ENCODE results near the gene CNTNAP5. TPM values are rescaled to one million over a fixed set of nuclear protein-coding genes. Genes with fewer than 3 reads are reported as not detected.

The CNTNAP5 gene
- total and polyA plus RNA-seq, 2 donors from 2014 or later: 0.50 TPM; not detected in 1

GRCh38 chr2:124566518-124566970 lies 541.5 kb downstream of the CNTNAP5 start:
- H3K27me3 ChIP-seq (ENCODE audit: control insufficient read depth, insufficient read depth, low read length): no peaks in the 10 kb centered on the region
- no peak overlapping the region for H3K27ac ChIP-seq (ENCODE audit: low read depth in 2 of 2, low read length in 2 of 2)
- H3K4me1 ChIP-seq (ENCODE audit: control insufficient read depth in 2 of 3, insufficient read depth in 2 of 3, low read depth in 1 of 3, low read length in 3 of 3): no peaks in the 10 kb centered on the region
- H3K36me3 ChIP-seq (ENCODE audit: control insufficient read depth in 2 of 3, insufficient read depth in 3 of 3, low read length in 3 of 3): no peaks in the 10 kb centered on the region
- no peaks in the 10 kb centered on the region for H3K9me3 ChIP-seq (ENCODE audit: control insufficient read depth in 2 of 3, insufficient read depth in 1 of 3, low read length in 3 of 3)
- no peak overlapping the region for H3K4me3 ChIP-seq (ENCODE audit: low read length in 3 of 3)
- FAIRE-seq: no peak
- intact Hi-C loops (cut with DNase I): no loop called here
- H3K9ac ChIP-seq (ENCODE audit: low read length in 3 of 3): no peak overlapping the region
- no peak for TF ChIP-seq CTCF (IDR thresholded peaks at IDR 0.05; ENCODE audit: borderline replicate concordance, extremely low read depth, insufficient read depth)
- DNase-seq: no peak

- Histone ChIP-seq H3K4me1 (ENCODE audit: control insufficient read depth in 2 of 3, insufficient read depth in 2 of 3, low read depth in 1 of 3, low read length in 3 of 3) (no peaks in the 10 kb centered on the region), H3K9me3 (ENCODE audit: control insufficient read depth in 2 of 3, insufficient read depth in 1 of 3, low read length in 3 of 3) (no peaks in the 10 kb centered on the region), H3K4me3 (ENCODE audit: low read length in 3 of 3) (no peak overlapping the region), H3K27me3 (ENCODE audit: control insufficient read depth, insufficient read depth, low read length) (no peaks in the 10 kb centered on the region), H3K9ac (ENCODE audit: low read length in 3 of 3) (no peak overlapping the region), H3K27ac (ENCODE audit: low read depth in 2 of 2, low read length in 2 of 2) (no peak overlapping the region), H3K36me3 (ENCODE audit: control insufficient read depth in 2 of 3, insufficient read depth in 3 of 3, low read length in 3 of 3) (no peaks in the 10 kb centered on the region)
- no peak for FAIRE-seq
- TF ChIP-seq CTCF (IDR thresholded peaks at IDR 0.05; ENCODE audit: borderline replicate concordance, extremely low read depth, insufficient read depth): no peak
- DNase-seq: no peak
- intact Hi-C loops (cut with DNase I): no loop called here
These were observed 545.8 kb downstream of the CNTNAP5 start for GRCh38 chr2:124570872-124571271.

- no peak for TF ChIP-seq CTCF (IDR thresholded peaks at IDR 0.05; ENCODE audit: borderline replicate concordance, extremely low read depth, insufficient read depth)
- H3K36me3 ChIP-seq (ENCODE audit: control insufficient read depth in 2 of 3, insufficient read depth in 3 of 3, low read length in 3 of 3): no peaks in the 10 kb centered on the region
- DNase-seq: no peak
- H3K9ac ChIP-seq (ENCODE audit: low read length in 3 of 3): no peak overlapping the region
- no peaks in the 10 kb centered on the region for H3K9me3 ChIP-seq (ENCODE audit: control insufficient read depth in 2 of 3, insufficient read depth in 1 of 3, low read length in 3 of 3)
- intact Hi-C loops (cut with DNase I): no loop called here
- FAIRE-seq: no peak
- no peak overlapping the region for H3K27ac ChIP-seq (ENCODE audit: low read depth in 2 of 2, low read length in 2 of 2)
- H3K4me1 ChIP-seq (ENCODE audit: control insufficient read depth in 2 of 3, insufficient read depth in 2 of 3, low read depth in 1 of 3, low read length in 3 of 3): no peaks in the 10 kb centered on the region
- no peak overlapping the region for H3K4me3 ChIP-seq (ENCODE audit: low read length in 3 of 3)
- H3K27me3 ChIP-seq (ENCODE audit: control insufficient read depth, insufficient read depth, low read length): no peaks in the 10 kb centered on the region
These were observed 546.7 kb downstream of the CNTNAP5 start for GRCh38 chr2:124571836-124572235.
